GM12878 (cell line): ENCODE results near the gene KRT28. TPM values are rescaled to one million over a fixed set of nuclear protein-coding genes. Genes with fewer than 3 reads are reported as not detected.

Source experiments
- ATAC-seq: fragments of 200-7000 bp; cut with Tn5 transposase; 3 replicates; pipeline ENCODE4 v1.9.1; 2020; ENCODE audit warnings: mild to moderate bottlenecking, moderate library complexity
- BruUV-seq: library from RNA; stranded (reverse); fragments of 400-500 nt; replicated peaks from 2 replicates; lab custom pipeline; 2021; lab: Mats Ljungman, UMichigan
- CTCF ChIA-PET: fragments of 300-600 bp; sonication (Branson Sonifier 250); formaldehyde crosslinking; extraction: SDS; loops from one replicate; lab custom pipeline; 2021; ENCODE audit warnings: inconsistent platforms; lab: Yijun Ruan, JAX
- POLR2A ChIA-PET: fragments of 350-600 bp; formaldehyde crosslinking; extraction: SDS; loops from one replicate; lab custom pipeline; 2021; ENCODE audit warnings: inconsistent platforms; lab: Charles Lee
- RAD21 ChIA-PET: fragments of 300-600 bp; sonication (Branson Sonifier 250); formaldehyde crosslinking; loops from one replicate; lab custom pipeline; 2023; ENCODE audit warnings: antibody characterized with exemption; ENCODE audit not compliant: unreplicated experiment; lab: Charles Lee
- SMC1A ChIA-PET: fragments of 300-600 bp; sonication (Branson Sonifier 250); formaldehyde crosslinking; loops from one replicate; lab custom pipeline; 2023; ENCODE audit not compliant: unreplicated experiment, uncharacterized antibody; lab: Charles Lee
- DNase-seq: peaks from one replicate; pipeline ENCODE4 v3.0.0-alpha.2; 2011; ENCODE audit warnings: low read depth, low spot score
- FAIRE-seq: peaks from 3 replicates; lab custom pipeline; 2011; peaks lifted over from hg19 to GRCh38; lab: Jason Lieb, UNC
- H2AFZ ChIP-seq: 2 replicates; pipeline ENCODE4 v1.6.0; 2011; ENCODE audit warnings: low read depth, low read length, control low read depth; ENCODE audit not compliant: control insufficient read depth
- H3K27ac ChIP-seq: 2 replicates; pipeline ENCODE4 v1.5.1; 2011; ENCODE audit warnings: control low read depth; ENCODE audit not compliant: control insufficient read depth, insufficient read depth
- H3K27me3 ChIP-seq, 2 experiments: replicated peaks in 1 of 2; 2 replicates each; pipeline versions ENCODE4 v1.6.0 to v1.6.1; 2011; ENCODE audit warnings: low read length in 1 of 2; ENCODE audit not compliant: control insufficient read depth in 2 of 2, insufficient read depth in 2 of 2
- H3K36me3 ChIP-seq, 2 experiments: 2 replicates each; pipeline ENCODE4 v1.5.1; 2011; ENCODE audit warnings: low read length in 1 of 2; ENCODE audit not compliant: control insufficient read depth in 2 of 2, insufficient read depth in 2 of 2
- H3K4me1 ChIP-seq: 2 replicates; pipeline ENCODE4 v1.6.1; 2011; ENCODE audit warnings: mild to moderate bottlenecking, low read length, moderate library complexity, mixed read lengths; ENCODE audit not compliant: control insufficient read depth, insufficient read depth
- H3K4me2 ChIP-seq: 2 replicates; pipeline ENCODE4 v1.6.0; 2011; ENCODE audit warnings: control low read depth; ENCODE audit not compliant: control insufficient read depth, insufficient read depth
- H3K4me3 ChIP-seq: fragments of 200-600 bp; sonication (generic); 2 replicates; pipeline ENCODE4 v1.5.1; 2016
- H3K79me2 ChIP-seq: 2 replicates; pipeline ENCODE4 v1.6.0; 2011; ENCODE audit warnings: low read length; ENCODE audit not compliant: control insufficient read depth, insufficient read depth
- H3K9ac ChIP-seq: 2 replicates; pipeline ENCODE4 v1.8.0; 2011; ENCODE audit warnings: low read length, control low read depth, mixed read lengths; ENCODE audit not compliant: control insufficient read depth, insufficient read depth
- H3K9me3 ChIP-seq: replicated peaks from 3 replicates; pipeline ENCODE4 v1.5.1; 2011; ENCODE audit warnings: mild to moderate bottlenecking, low read length; ENCODE audit not compliant: control insufficient read depth, insufficient read depth
- H4K20me1 ChIP-seq: 2 replicates; pipeline ENCODE4 v1.6.0; 2011; ENCODE audit not compliant: control insufficient read depth, insufficient read depth
- BACH1 ChIP-seq: fragments of 450-650 bp; IDR thresholded peaks from 2 replicates; pipeline ENCODE4 v1.6.1; 2017; ENCODE audit warnings: mild to moderate bottlenecking, borderline replicate concordance
- BCL11A ChIP-seq: IDR thresholded peaks from 2 replicates; pipeline ENCODE4 v1.6.1; 2011; ENCODE audit warnings: low read depth, low read length
- CBFB ChIP-seq: IDR thresholded peaks from 2 replicates; pipeline ENCODE4 v1.6.1; 2016; ENCODE audit warnings: antibody characterized with exemption, low read depth
- CBX3 ChIP-seq: fragments of 200-600 bp; sonication (generic); IDR thresholded peaks from 2 replicates; pipeline ENCODE4 v1.6.1; 2016; ENCODE audit warnings: low read depth, borderline replicate concordance
- DPF2 ChIP-seq: fragments of 450-650 bp; IDR thresholded peaks from 2 replicates; pipeline ENCODE4 v1.6.1; 2017; ENCODE audit warnings: mild to moderate bottlenecking
- KDM1A ChIP-seq: fragments of 200-600 bp; sonication (generic); IDR thresholded peaks from 2 replicates; pipeline ENCODE4 v1.6.1; 2016; ENCODE audit warnings: borderline replicate concordance
- MXI1 ChIP-seq: fragments of 150-350 bp; IDR thresholded peaks from 2 replicates; pipeline ENCODE4 v1.6.1; 2011; ENCODE audit warnings: low read depth, mild to moderate bottlenecking, inconsistent platforms, low read length, improper control_type of control experiment
- MYB ChIP-seq: fragments of 150-350 bp; IDR thresholded peaks from 2 replicates; pipeline ENCODE4 v1.6.1; 2014; ENCODE audit warnings: mild to moderate bottlenecking, low read depth, low read length, borderline replicate concordance
- POLR2AphosphoS2 ChIP-seq: IDR thresholded peaks from 2 replicates; pipeline ENCODE4 v1.6.1; 2011; ENCODE audit warnings: low read depth, mild to moderate bottlenecking, low read length, improper control_type of control experiment, moderate library complexity
- POU2F2 ChIP-seq: IDR thresholded peaks from 3 replicates; pipeline ENCODE4 v1.6.1; 2011; ENCODE audit warnings: low read depth, mild to moderate bottlenecking, low read length, borderline replicate concordance
- RAD21 ChIP-seq: IDR thresholded peaks from 2 replicates; pipeline ENCODE4 v1.6.1; 2011; ENCODE audit warnings: mild to moderate bottlenecking, low read depth, low read length, moderate library complexity; ENCODE audit not compliant: insufficient read depth
- RB1 ChIP-seq: fragments of 450-650 bp; formaldehyde crosslinking; IDR thresholded peaks from 2 replicates; pipeline ENCODE4 v1.6.1; 2017; ENCODE audit warnings: mild to moderate bottlenecking, borderline replicate concordance
- TARDBP ChIP-seq: IDR thresholded peaks from 2 replicates; pipeline ENCODE4 v1.6.1; 2016; ENCODE audit warnings: borderline replicate concordance
- WGBS: methylation state at CpG from one replicate; pipeline ENCODE4 v1.1.6; 2016; ENCODE audit warnings: low lambda C conversion rate; ENCODE audit not compliant: insufficient replicate concordance, insufficient coverage; ENCODE audit errors: missing lambda C conversion rate; 5-methylcytosine and 5-hydroxymethylcytosine counted together
- in situ Hi-C: fragments of 300-500 bp; cut with MboI; formaldehyde crosslinking; loops from 9 replicates; pipeline ENCODE4 v1.14.3; 2018; ENCODE audit warnings: mixed read lengths
- intact Hi-C: fragments of 100-400 bp; cut with micrococcal nuclease; formaldehyde crosslinking; loops from one replicate; pipeline ENCODE4 v1.14.2; 2022; ENCODE audit not compliant: unreplicated experiment
- polyA plus RNA-seq, 11 experiments: library from polyadenylated mRNA; depleted of rRNA in 4 of 11; unstranded in 6 of 11; stranded (reverse) in 5 of 11; fragments of >200 nt; fragmentation: Nextera tagmentation in 4 of 11; fragmentation: Illumina TruSeq in 1 of 11; extraction: Ambion mirVana in 4 of 11; extraction: Trizol in 1 of 11; gene quantifications; 1 replicate in 1 of 11; 2 replicates in 10 of 11; pipeline versions ENCODE4 v1.2.1 to v1.2.3, GENCODE V29; 2011 to 2016; ENCODE audit warnings: inconsistent platforms in 2 of 11, missing spikeins in 2 of 11, low read depth in 1 of 11
- total RNA-seq, 4 experiments: library from RNA; depleted of rRNA in 3 of 4; stranded (reverse); fragments of >200 nt in 3 of 4; fragmentation: Illumina TruSeq in 1 of 4; extraction: Trizol in 1 of 4; gene quantifications; 2 replicates each; pipeline versions ENCODE4 v1.2.1 to v1.2.3, GENCODE V29; 2013 to 2021
- TF ChIP-seq, protein P1 (sequence below): IDR thresholded peaks from 2 replicates; pipeline ENCODE4 v1.6.1; 2012; ENCODE audit warnings: low read depth, low read length, improper control_type of control experiment
- TF ChIP-seq, protein P2 (sequence below): IDR thresholded peaks from 2 replicates; pipeline ENCODE4 v1.6.1; 2011; ENCODE audit warnings: mild to moderate bottlenecking, low read depth, low read length, moderate library complexity; ENCODE audit not compliant: insufficient replicate concordance
- TF ChIP-seq, protein P3 (sequence below): fragments of 450-650 bp; IDR thresholded peaks from 2 replicates; pipeline ENCODE4 v1.6.1; 2017; ENCODE audit warnings: mild to moderate bottlenecking, moderate library complexity
- TF ChIP-seq, protein P4 (sequence below), 3 experiments: IDR thresholded peaks in 2 of 3; conservative IDR thresholded peaks in 1 of 3; 2 replicates each; pipeline ENCODE4 v1.5.1; 2011; ENCODE audit warnings: low read depth in 3 of 3, low read length in 3 of 3, mild to moderate bottlenecking in 3 of 3, control low read depth in 2 of 3, moderate library complexity in 2 of 3, inconsistent platforms in 1 of 3, mixed read lengths in 1 of 3; ENCODE audit not compliant: control insufficient read depth in 2 of 3, insufficient read depth in 1 of 3; ENCODE audit errors: extremely low read depth in 1 of 3

KRT28 gene
- total and polyA plus RNA-seq, 10 of the 15 experiments (the other 5 are each of a cell fraction or from before 2014, with no cell fraction given) = not detected

- Histone ChIP-seq H3K27ac (no peak overlapping the region), H3K79me2 (no peaks in the 10 kb centered on the region), H3K4me2 (no peak overlapping the region), H3K9me3 (no peaks in the 10 kb centered on the region), H3K36me3 (no peaks in the 10 kb centered on the region), H4K20me1 (no peaks in the 10 kb centered on the region), H3K4me3 (no peak overlapping the region), H3K9ac (no peak overlapping the region), H3K27me3 (peaks cover 7 to 10% of the 10 kb centered on the region in 2 experiments), H3K4me1 (no peaks in the 10 kb centered on the region), H2AFZ (no peak overlapping the region)
- 13% methylated on average over 13 of the region's 13 CpGs for WGBS
- intact Hi-C loops = loop anchor here (1.0 to 5.0 kb wide), 5 partner anchors 54 to 859 kb away; no protein-coding TSS in a partner anchor
- SMC1A ChIA-PET = interaction anchor here (0.6 kb wide), 1 partner anchor 167 kb away, joined by 3 read pairs; no protein-coding TSS in a partner anchor
- FAIRE-seq = peak; percentile 56
- no TSS peak for BruUV-seq
- ATAC-seq = peak; percentile 97
- in situ Hi-C loops = loop anchor here (5.0 kb wide), 2 partner anchors 186 to 859 kb away; no protein-coding TSS in a partner anchor
- POLR2A ChIA-PET = no interaction called here
- DNase-seq = no peak
- CTCF ChIA-PET = interaction anchor here (0.6 to 3.2 kb wide), 10 partner anchors 10 to 860 kb away, joined by 3 to 17 read pairs (median 8); no protein-coding TSS in a partner anchor
- RAD21 ChIA-PET = interaction anchor here (2.2 kb wide), 1 partner anchor 15 kb away, joined by 6 read pairs; no protein-coding TSS in a partner anchor
- TF ChIP-seq MXI1 = no peak
- no peak for TF ChIP-seq BACH1
- TF ChIP-seq RAD21 = peak; percentile 91
- TF ChIP-seq POLR2AphosphoS2 = no peak
- TF ChIP-seq DPF2 = no peak
- TF ChIP-seq KDM1A = no peak
- TF ChIP-seq TARDBP = no peak
- no peak for TF ChIP-seq BCL11A
- TF ChIP-seq MYB = no peak
- 0 out of 2 replicates have a peak, but pooled peaks have one; percentile 34 for TF ChIP-seq RB1
- TF ChIP-seq CBFB = no peak
- TF ChIP-seq, protein P1, sequence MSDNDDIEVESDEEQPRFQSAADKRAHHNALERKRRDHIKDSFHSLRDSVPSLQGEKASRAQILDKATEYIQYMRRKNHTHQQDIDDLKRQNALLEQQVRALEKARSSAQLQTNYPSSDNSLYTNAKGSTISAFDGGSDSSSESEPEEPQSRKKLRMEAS = no peak
- TF ChIP-seq, protein P2, sequence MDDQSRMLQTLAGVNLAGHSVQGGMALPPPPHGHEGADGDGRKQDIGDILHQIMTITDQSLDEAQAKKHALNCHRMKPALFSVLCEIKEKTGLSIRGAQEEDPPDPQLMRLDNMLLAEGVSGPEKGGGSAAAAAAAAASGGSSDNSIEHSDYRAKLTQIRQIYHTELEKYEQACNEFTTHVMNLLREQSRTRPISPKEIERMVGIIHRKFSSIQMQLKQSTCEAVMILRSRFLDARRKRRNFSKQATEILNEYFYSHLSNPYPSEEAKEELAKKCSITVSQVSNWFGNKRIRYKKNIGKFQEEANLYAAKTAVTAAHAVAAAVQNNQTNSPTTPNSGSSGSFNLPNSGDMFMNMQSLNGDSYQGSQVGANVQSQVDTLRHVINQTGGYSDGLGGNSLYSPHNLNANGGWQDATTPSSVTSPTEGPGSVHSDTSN = no peak
- peak; percentile 46; the same call in 1 of the 3 replicates for TF ChIP-seq POU2F2
- TF ChIP-seq CBX3 = no peak
- TF ChIP-seq, protein P3, sequence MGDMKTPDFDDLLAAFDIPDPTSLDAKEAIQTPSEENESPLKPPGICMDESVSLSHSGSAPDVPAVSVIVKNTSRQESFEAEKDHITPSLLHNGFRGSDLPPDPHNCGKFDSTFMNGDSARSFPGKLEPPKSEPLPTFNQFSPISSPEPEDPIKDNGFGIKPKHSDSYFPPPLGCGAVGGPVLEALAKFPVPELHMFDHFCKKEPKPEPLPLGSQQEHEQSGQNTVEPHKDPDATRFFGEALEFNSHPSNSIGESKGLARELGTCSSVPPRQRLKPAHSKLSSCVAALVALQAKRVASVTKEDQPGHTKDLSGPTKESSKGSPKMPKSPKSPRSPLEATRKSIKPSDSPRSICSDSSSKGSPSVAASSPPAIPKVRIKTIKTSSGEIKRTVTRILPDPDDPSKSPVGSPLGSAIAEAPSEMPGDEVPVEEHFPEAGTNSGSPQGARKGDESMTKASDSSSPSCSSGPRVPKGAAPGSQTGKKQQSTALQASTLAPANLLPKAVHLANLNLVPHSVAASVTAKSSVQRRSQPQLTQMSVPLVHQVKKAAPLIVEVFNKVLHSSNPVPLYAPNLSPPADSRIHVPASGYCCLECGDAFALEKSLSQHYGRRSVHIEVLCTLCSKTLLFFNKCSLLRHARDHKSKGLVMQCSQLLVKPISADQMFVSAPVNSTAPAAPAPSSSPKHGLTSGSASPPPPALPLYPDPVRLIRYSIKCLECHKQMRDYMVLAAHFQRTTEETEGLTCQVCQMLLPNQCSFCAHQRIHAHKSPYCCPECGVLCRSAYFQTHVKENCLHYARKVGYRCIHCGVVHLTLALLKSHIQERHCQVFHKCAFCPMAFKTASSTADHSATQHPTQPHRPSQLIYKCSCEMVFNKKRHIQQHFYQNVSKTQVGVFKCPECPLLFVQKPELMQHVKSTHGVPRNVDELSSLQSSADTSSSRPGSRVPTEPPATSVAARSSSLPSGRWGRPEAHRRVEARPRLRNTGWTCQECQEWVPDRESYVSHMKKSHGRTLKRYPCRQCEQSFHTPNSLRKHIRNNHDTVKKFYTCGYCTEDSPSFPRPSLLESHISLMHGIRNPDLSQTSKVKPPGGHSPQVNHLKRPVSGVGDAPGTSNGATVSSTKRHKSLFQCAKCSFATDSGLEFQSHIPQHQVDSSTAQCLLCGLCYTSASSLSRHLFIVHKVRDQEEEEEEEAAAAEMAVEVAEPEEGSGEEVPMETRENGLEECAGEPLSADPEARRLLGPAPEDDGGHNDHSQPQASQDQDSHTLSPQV = no peak
- TF ChIP-seq, protein P4, sequence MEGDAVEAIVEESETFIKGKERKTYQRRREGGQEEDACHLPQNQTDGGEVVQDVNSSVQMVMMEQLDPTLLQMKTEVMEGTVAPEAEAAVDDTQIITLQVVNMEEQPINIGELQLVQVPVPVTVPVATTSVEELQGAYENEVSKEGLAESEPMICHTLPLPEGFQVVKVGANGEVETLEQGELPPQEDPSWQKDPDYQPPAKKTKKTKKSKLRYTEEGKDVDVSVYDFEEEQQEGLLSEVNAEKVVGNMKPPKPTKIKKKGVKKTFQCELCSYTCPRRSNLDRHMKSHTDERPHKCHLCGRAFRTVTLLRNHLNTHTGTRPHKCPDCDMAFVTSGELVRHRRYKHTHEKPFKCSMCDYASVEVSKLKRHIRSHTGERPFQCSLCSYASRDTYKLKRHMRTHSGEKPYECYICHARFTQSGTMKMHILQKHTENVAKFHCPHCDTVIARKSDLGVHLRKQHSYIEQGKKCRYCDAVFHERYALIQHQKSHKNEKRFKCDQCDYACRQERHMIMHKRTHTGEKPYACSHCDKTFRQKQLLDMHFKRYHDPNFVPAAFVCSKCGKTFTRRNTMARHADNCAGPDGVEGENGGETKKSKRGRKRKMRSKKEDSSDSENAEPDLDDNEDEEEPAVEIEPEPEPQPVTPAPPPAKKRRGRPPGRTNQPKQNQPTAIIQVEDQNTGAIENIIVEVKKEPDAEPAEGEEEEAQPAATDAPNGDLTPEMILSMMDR (IDR thresholded peaks at IDR 0.05 in 2 of 3, conservative IDR thresholded peaks at IDR 0.05 in 1 of 3; ENCODE audit: control insufficient read depth in 2 of 3, extremely low read depth in 1 of 3, insufficient read depth in 1 of 3, low read depth in 3 of 3, low read length in 3 of 3) = peak; percentile 84 to 90 (median 86)
These were observed 3.9 kb upstream of the KRT28 start for GRCh38 chr17:40803617-40804082.
